Measurements from ENCODE around the gene PITPNC1.
A peak's percentile ranks its signal among the peaks of the same experiment; 100 is the strongest.
"Not testable (repeated sequence)": the region's sequence is repeated elsewhere in the genome, so short reads cannot be mapped to it uniquely, and the experiment has no call there.

PITPNC1 gene

GRCh38 chr17:67600408-67600807 is 223.3 kb downstream of the PITPNC1 start:
- DNase-seq: no peak

GRCh38 chr17:67601897-67602296 is 224.8 kb downstream of the PITPNC1 start:
- DNase-seq: no peak

- DNase-seq: peak; percentile 1
Observed at GRCh38 chr17:67602444-67602843, 225.4 kb downstream of the PITPNC1 start.

- DNase-seq: peak; percentile 50
Observed at GRCh38 chr17:67602974-67603373, 225.9 kb downstream of the PITPNC1 start.

GRCh38 chr17:67605256-67605912 is 228.3 kb downstream of the PITPNC1 start:
- DNase-seq: no peak

GRCh38 chr17:67606471-67606870 is 229.4 kb downstream of the PITPNC1 start:
- no peak for DNase-seq

DNA sequence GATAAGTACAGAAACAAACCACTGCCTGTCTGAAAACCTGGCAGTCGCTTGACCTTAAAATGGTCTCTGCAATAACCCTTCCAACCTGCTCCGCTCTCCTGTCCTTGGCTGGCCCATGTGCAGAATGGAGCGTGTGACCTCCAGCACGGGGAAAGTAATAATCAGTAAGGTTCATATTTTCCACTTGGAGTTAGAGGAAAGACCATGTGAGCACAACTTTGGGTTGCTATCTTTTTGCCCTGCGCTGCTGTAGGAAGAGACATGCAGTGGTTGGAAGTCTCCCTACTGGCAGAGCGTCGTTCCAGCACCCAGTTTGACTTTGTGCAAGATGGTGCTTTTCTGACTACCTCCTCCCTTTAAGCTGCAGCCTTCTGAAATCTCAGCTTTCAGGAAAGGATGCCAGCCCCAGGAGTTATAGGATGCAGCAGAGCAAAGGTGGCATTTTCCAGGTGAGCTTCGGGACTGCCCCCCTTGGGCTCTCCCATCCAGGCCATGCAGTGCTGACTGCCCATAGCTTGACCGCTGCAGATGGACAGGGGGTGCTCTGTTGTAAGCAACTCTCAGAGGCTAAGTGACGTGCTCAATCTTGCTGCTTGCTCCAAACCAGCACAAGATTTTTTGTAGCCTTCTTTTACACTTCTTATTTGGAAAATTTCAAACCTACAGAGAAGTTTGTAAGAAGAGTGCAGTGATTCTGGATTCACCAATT is 230.0 kb downstream of the PITPNC1 start:
- peak; percentile 23 for DNase-seq

GRCh38 chr17:67610061-67610460 is 233.0 kb downstream of the PITPNC1 start:
- no peak for DNase-seq

GRCh38 chr17:67613961-67614360 is 236.9 kb downstream of the PITPNC1 start:
- DNase-seq: no peak

- DNase-seq: no peak
Observed at GRCh38 chr17:67615011-67615561, 238.0 kb downstream of the PITPNC1 start.

GRCh38 chr17:67615736-67616135 is 238.7 kb downstream of the PITPNC1 start:
- DNase-seq: no peak

DNA sequence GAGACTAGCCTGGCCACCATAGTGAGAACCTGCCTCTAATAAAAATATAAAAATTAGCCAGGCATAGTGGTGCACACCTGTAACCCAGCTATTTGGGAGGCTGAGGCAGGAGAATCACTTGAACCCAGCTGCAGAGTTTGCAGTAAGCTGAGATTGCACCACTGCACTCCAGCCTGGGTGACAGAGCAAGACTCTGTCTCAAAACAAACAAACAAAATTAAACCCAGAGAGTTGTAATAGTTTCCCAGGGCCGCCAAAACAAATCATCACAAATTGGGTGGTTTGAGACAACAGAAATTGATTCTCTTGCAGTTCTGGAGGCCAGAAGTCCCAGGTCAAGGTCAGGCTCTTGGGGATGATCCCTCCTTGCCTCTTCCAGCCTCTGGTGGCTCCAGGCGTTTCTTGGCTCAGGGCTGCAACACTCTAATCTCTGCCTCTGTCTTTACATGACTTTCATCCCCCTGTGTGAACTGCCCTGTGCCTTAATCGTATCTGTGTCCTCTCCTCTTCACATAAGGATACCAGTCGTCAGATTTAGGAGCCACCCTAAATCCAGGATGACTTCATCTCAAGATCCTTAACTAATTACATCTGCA is 240.3 kb downstream of the PITPNC1 start:
- DNase-seq: no peak

DNA sequence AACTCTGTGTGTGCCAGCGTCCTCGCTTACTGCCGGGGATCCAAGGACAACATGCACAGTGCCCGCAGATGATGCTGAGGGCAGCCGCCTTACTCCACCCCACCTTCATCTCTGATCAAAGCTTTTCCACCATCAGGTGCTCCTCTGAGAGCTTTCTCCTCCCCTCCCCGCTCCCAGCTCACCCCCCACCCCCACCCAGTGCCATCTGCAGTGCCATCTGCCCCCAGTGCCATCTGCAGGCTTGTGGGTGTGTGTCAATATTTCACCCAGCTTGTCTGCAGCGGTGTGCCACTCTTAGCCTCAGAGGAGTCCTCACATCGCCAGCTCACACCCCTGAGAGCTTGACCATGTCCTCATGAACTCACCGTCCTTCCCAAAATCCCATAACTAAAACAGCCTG is 242.5 kb downstream of the PITPNC1 start:
- no peak for DNase-seq

DNA sequence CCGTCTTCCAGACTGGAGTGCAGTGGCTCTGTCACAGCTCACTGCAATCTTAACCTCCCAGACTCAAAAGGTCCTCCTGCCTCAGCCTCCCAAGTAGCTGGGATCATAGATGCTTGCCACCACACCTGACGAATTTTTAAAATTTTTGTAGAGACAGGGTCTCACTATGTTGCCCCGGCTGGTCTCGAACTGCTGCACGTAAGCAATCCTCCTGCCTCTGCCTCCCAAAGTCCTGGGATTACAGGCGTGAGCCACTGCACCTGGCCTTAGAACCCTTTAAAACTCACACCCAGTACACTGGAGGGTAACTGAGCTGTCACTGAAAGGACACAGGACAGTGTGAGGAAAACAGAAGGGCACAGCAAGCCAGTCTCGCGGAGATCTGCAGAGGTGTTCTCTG is 243.0 kb downstream of the PITPNC1 start:
- DNase-seq: no peak

DNA sequence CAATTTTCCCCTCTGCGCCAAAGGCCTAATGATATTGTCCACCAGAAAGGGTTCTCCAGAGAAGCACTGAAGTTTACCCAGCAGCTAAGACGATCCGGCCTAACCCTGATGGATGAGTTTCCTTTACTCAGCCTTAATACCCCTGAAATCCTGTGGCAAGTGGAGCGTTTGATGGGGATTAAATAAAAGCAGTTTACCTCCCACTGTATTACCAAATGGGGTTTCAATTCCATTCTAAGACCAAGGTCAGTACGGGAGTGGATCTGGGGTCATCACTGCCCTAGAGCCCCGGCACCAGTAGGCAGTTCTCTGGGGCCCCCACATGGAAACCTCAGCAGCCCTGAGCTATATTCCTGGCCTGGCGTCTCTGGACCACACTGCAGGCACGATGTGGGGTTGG is 243.6 kb downstream of the PITPNC1 start:
- DNase-seq: no peak

DNA sequence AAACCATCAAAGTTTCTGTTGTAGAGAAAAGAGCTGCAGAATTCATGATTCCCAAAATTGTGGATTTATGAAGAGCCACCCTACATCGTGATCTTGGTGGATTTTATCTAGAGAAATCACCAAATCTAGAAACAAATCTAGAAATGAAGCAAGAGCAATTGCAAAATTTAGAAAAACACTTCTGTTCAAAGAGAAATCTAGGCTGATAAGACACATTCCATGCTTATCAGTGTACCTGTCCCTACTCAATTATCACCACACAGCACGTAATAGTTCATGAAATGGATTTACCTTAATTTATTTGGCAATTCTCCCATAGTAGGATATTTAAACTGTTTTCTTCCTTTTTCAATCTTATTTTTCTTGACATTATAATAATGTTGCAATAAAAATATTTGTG is 246.7 kb downstream of the PITPNC1 start:
- DNase-seq: no peak

DNA sequence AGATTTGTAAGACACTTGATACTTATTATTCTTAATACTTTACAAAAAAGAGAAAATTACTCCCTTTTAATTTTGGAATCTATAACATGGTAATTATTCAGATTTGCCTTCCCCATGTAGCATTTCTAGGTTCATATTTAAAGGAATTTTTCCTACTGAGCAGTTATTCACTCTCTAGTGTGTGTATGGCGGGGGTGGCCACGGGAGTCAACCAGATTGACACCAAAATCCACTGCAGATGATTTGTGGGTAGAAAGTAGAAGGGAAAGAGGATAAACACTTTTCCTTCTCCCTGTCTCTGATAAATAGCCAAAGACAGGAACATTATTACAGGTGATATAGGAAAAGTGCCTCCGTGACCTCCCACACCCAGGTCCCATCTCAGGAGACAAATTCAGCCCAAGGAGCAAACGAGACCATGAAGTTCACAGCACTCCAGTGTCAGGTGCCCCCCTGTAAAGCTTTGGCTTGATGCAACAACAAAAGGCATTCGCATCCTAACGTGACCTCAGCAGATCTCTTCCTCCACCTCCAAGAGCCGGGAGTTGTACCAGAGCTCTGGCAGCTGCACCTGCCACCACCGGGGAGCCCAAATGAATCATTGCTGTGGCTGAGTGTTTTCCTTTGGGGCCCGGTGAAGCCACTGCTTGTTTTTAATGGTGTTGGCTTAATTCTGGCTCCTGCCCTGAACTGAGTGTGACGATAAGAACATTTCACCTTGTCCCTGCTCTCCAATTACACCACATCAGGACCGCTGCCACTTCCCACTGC is 248.0 kb downstream of the PITPNC1 start:
- no peak for DNase-seq

- no peak for DNase-seq
Observed at GRCh38 chr17:67625971-67626370, 248.9 kb downstream of the PITPNC1 start.

GRCh38 chr17:67628580-67629013 is 251.5 kb downstream of the PITPNC1 start:
- no peak for DNase-seq

DNA sequence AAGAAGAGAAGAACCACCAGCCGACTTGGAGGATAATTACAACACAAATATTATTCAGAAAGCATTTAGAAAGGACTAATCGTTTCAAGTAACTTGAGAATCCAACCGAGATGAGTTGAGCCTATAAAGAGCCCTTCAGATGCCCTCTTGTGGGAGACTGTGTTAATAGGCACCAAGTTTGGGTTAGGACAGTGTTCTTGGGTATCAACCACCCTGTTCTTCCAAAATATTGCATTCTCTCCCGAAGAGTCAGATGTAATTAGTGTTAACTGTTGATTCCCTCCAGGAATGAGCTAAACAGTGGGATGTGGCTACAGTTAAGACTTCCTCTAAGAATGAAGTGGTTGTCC is 252.9 kb downstream of the PITPNC1 start:
- no peak for DNase-seq

- DNase-seq: not testable (repeated sequence)
Observed at GRCh38 chr17:67630836-67631235, 253.8 kb downstream of the PITPNC1 start.

DNA sequence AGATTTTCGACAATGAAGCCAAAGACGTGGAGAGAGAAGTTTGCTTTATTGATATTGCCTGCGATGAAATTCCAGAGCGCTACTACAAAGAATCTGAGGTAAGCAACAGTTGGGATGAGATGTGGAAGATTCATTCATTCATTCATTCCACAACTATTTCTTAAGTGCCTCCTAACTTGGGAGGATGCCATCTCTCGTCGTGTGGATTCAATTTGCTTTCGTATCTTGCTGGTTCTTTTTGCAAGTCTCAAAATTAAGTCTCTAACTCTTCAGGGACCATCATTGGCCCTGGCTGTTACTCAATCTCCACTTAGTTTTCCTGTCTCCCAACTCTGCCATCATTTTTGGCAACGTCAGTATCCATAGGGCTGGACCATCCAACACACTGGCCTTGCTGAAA is 255.1 kb downstream of the PITPNC1 start:
- no peak for DNase-seq

DNA sequence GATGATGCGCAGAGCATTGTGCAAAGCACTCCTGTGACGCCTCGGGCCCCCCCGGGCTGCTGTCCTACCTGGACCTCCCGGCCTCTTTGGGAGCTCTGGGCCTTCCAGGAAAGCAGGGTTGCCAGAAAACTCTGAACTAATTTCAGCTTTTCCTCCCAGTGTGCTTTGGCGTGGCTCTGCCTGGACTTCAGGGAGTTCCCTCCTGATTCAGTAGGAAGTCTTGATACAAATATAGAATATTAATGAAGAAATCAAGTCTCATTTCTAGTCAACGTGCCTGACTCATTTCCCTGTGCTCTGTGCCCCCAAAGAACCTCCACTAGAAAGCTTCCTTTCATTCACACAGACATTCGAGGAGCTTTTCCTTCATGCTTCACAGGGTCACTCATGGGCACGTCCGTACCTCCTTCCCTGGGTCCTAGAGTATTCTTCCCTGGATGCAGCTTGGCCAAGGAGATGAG is 256.7 kb downstream of the PITPNC1 start:
- DNase-seq: no peak

Data from activated CD8-positive, alpha-beta memory T cell treated with anti-CD3 and anti-CD28 coated beads, Interleukin-2, amount 50 U/mL, for 48 hours (primary cell).